GM19438 (cell line): ENCODE results near the gene IL1RN.

Experiments
- ATAC-seq: cut with Tn5 transposase; IDR thresholded peaks from one replicate; pipeline ENCODE4 v1.9.1; 2021; ENCODE audit warnings: low read depth; ENCODE audit not compliant: unreplicated experiment

IL1RN gene

DNA sequence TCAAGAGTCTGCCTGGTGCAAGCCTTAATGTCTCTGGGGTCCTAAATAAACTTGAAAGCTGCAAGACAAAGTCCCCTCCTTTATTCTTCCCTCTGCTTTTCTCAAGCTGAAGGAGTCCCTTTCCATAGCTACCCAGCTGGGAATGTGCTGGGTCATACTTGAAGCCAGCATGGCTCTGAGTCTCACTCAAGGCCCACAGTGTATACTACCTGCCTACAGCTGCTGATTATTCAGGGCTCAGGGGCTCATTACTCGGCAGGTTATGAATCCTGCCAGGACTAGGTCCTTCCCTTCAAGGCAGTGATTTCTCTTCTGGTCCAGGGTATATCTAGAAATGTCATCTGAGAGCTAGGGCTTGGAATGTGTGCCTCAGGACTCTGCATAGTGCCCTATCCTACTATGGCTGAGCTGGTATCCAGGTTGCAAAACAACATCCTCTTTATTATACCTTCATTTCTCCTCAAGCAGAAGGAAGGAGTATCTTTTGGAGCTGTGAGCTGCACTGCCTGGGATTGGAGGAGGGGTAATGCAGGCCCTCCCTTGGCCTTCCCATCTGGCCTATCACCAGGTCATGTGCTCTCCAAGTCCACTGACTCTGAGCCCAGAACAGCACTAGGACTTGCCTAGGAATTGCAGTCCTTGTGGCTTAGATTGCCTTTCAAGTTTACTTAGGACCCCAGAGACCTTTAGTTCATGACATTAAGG is 22.3 kb downstream of the IL1RN start:
- no peak for ATAC-seq

DNA sequence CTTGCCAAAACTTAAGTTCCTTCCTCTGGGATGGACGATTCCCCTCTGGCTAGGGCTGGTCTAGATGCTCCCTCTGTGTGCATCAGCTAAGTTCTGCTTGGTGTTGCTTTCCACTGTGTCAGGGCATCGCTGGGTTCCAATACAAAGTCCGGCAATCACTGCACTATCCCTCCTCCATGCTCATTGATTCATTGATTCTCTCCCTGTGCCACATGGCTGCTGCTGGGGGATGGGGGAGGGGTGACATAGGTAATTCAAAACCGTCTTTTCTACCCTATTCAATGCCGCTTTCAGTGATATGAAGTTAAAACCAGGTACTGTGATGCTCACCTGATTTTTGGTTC is 22.8 kb downstream of the IL1RN start:
- no peak for ATAC-seq

DNA sequence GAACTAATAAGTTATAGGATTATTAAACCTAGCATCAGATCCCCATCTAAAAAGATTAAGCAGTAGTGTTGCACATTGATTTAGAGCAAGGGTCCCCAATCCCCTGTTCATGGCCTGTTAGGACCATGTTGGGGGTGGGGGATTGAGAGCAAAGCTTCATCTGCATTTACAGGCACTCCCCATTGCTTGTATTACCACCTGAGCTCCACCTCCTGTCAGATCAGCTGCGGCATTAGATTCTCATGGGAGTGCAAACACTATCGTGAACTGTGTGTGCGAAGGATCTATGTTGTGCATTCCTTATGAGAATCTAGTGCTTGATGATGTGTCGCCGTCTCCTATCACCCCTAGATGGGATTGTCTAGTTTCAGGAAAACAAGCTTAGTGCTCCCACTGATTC is 27.9 kb downstream of the IL1RN start:
- ATAC-seq, result no peak

DNA sequence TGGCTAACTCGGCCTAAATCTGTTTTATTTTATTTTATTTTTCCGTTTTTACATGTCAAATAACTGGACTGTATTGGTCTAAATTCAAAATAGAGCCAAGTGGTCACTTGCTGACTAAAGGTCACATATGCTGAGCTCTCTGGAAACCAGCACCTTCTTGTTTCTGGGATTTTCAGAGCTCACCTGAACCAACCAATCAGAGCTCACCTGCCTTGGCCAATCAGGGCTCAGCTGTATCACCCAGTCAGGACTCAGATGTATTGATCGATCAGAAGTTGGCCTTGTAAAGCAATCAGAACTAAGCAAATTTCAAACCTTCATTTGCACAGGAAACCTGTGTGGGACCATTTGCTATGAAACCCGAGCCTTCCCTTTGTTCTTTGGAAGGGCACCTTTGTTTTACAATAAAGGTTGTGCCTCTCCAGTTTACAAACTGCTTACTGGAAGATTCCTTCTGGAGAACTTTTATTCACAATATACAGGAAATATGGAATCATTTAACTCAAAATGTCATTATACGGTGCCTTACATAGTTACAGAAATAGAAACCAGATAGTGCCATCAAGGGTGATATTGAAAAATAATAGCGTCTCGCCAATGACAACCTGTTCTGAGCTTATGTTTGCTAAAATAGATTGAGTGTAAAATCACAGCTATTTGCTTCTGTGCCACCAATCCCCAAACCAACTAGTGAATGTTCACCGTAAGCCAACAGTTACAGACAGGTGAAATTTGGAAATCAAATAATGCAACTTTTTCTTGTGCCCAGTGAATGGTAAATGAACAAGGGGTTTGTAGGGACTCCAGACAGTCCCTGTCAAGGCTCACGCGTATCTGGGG is 29.1 kb downstream of the IL1RN start:
- ATAC-seq, result no peak

DNA sequence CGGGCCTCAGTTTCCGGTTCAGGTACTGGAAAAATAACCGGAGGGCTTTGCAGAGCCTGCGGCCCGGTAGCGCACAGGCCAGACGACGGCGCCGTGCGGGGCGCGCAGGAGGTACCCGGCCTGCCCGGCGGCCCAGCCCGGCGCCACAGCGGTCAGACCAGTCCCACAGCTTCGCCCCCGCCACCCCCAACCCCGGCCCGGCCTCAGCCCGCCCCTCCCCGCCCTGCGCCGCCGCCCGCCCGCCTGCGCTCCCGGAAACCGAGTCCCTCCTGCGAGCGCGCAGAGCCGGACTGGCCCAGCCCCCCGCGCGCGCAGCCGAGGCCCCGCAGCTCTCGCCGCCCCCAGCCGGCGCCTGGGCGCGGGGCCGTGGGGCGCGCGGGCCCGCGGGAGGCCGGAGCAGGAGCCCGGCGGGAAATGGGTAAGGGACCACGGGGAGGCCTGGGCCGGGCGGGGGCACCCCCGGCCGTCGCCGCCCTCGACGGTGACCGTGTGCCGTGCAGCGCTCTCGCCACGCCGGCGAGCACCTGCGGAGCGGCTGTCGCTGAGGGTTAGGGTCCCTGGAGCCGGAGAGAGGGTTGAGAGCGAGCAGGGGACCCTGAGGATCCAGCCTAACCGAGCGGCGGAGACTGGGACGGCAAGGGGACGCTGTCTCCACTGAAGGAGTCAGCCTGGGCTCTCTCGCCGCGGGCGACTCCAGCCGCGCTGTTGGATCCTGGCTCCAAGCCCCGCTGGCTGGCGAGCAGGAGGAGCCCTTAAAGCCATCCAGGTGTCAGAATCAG is 29.9 kb downstream of the IL1RN start:
- ATAC-seq, result peak; percentile 75

DNA sequence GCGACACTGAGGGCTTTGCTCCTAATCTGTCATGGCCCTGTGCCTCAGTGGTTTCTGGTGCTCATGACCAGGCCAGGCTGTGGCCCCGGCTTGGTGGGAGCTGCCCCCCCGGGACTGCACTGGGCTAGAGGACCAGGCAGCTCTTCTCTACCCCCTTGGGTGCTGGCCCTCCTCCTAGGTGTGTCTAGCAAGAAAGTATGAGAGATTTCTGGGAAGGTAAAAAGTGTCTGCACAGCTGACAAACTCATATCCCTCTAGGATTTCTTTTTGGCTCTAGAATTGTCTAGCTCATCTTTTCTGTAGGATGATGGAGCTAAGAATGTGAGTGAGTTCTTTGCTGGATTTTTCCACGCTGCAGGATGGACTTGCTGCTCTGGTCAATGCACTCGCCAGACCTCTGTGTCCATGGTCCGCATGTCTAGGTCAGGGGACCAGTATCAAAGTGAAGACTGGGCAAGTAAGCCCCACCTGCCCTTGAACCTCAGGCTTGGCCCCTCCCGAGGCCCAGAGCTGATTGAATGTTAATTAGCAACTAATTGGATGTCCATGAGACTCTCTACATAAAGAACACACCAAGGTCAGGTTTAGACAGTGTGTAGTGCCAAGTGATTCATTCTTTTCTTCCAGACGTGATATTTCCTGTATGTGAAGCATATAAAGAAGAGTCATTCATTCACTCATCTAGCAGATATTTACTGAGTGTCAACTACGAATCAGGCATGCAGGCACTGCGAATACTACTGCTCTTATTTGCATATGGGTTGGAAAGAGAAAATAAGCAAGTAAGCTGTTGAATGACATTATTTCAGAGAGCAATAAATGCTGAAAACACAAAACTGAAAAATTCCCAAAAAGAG is 30.7 kb downstream of the IL1RN start:
- ATAC-seq, result peak; percentile 13

DNA sequence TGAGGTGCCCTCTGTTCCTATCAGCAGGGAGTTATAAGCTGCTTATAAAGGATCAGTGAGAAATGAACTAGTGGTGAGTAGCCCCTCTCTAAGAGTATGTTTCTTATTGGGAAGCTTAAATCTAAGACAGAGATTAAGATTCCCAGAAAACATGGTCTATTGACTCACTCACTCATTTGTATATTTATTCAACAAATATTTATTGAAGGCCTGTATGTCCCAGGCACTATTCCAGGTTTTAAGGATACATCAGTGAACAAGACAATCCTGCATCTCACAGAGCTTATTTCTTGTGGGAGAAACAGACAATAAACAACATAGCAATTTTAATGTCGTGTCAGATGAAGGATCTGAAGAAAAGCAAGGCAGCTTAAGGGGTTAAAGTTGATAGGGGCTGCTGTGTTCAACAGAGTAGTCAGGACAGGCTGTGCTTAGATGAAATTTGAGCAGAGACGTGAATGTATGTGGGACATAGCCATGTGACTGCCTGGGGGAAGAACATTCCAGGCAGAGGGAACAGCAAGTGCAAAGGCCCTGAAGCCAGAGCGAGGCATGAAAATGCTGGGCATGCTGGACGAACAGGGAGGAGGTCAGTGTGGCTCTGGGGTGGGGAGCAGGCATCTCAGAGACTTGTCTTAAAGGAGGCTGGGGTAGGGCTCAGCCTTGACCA is 31.6 kb downstream of the IL1RN start:
- ATAC-seq, result no peak

DNA sequence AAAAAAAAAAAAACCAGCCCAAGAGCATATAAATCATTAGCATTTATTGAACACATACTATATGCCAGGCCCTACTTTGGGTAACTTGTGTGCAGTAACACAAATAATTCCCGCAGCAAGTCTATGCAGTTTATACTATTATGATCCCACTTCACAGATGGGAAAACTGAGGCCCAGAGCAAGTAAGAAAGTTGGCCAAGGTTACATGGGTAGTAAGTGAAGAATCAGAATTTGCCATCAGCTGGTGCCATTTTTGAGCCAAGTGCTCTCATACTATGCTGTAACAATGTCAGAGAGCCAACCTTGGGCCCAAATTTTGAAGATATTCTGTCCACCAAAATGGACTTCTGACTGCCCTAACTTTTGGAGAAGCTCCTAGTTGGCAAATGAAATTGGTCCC is 32.9 kb downstream of the IL1RN start:
- ATAC-seq, result no peak

DNA sequence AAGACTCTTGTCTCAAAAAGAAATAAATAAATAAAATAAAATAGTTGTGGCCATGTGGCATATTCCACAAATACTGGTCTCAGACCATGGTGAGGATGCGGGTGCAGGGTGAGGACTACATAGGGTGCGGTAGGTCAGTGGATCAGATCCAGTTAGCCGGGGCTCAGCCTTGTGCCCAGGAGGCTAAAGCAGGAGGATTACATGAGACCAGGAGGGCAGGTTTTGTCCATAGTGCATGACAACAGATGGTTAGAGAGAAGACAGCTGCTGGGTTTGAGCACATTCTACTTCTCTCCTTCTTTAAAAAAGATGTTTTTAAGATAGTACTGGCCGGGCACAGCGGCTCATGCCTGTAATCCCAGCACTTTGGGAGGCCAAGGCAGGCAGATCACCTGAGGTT is 33.6 kb downstream of the IL1RN start:
- ATAC-seq, result no peak

DNA sequence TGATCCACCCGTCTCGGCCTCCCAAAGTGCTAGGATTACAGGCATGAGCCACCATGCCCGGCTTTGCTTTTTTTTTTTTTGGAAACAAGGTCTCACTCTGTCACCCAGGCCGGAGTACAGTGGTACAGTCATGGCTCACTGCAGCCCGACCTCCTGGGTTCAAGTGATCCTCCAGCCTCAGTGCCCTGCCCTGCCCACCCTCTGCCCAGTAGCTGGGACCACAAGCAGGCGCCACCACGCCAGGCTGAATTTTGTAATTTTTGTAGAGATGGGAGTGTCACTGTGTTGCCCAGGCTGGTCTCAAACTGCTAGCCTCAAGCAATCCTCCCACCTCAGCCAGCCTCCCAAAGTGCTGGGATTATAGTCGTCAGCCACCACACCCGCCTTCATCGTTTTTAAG is 34.8 kb downstream of the IL1RN start:
- ATAC-seq, result no peak

DNA sequence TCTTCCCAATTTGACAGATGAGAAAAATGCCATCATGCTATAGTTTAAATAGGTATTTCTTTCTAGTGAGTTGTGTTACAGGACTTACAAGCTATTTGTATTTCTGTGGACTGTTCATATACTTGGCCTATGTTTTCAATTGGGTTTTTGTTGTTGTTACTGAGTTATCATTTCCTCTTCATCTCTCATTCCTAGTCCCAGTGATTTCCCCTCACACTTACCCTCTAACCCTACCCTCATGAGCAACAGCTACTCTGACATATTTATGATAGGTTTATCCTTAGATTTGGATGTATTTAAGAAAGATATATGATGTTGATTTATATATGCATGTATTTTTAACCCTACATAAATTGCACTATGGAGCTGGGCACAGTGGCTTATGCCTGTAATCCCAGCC is 35.5 kb downstream of the IL1RN start:
- no peak for ATAC-seq

DNA sequence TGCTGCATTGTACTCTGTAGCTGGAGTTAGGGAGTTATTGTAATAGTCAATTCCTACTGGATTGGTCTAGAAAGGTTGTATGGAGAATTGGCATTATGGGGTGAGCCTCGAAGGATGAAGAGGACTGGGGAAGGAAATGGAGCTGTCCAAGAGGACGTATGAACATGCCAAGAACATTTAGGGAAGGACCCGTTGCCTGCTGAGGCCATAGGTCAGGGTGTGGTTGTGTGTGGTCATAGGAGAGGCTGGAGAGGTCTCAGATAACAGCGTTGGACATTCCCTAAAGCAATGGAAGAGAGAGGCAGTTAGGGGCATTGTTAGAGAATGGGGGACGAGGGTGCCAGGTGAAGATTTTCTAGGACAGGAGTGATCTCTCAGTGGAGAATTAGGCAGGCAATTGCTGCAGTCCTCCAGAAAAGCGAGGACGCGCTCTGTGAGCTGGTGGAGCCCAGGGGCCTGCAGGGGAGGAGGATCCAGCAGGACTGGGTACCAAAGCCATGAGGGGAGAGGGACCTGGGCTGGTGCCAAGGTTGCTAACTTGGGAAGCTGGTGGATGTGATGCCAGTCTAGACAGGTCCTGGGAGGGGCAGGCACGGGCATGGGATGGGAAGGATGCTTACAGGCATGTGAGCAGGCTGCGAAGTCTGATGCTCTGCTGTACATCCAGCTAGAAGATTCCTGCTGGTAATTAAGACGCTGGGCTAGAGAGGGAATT is 37.0 kb downstream of the IL1RN start:
- ATAC-seq, result no peak

DNA sequence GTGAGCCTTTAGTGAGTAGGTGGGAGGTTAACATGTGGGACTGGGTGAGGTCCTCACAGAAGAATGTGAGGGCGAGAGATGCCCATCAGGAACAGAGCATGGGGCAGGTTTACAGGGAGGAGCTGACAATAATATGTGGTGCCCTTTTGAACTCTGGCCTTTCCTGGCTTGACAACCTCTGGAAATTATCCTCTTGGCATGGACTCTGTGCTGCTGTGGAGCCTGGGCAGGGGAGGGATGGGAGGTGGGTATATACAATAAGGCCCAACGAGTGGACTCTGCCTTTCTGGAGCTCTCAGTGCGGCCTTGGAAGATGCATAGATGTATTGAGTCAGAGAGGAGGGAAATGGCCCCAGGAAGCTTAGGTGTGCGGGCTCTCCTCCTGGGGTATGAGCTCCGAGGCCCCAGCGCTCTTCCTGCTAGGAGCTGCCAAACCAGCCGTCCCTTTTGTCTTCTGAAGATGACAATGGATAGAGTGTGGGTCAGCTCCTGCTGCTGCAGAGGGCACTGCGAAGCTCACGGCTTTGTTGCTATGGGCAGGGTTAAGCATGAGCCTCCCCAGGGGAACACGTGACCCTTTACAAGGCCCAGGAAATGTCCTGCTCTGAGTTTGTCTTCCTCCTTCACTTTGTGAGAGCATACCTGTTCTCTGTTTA is 37.7 kb downstream of the IL1RN start:
- no peak for ATAC-seq

DNA sequence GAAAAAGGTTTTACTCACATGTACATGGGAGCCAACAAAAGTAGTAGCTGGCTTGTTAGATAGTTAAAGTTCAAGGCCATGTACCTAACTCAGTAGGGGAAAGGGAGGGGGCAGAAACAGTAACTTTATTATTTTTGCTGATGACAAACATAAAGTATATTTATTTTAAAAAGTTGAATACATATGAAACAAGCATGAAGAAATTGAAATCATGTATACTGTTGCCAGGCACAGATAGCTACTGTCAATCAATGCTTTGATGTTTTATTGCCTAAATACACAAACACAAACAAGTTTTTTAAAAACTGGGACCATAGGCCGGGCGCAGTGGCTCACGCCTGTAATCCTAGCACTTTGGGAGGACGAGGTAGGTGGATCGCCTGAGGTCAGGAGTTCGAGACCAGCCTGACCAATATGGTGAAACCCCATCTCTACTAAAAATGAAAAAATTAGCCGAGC is 38.8 kb downstream of the IL1RN start:
- no peak for ATAC-seq

DNA sequence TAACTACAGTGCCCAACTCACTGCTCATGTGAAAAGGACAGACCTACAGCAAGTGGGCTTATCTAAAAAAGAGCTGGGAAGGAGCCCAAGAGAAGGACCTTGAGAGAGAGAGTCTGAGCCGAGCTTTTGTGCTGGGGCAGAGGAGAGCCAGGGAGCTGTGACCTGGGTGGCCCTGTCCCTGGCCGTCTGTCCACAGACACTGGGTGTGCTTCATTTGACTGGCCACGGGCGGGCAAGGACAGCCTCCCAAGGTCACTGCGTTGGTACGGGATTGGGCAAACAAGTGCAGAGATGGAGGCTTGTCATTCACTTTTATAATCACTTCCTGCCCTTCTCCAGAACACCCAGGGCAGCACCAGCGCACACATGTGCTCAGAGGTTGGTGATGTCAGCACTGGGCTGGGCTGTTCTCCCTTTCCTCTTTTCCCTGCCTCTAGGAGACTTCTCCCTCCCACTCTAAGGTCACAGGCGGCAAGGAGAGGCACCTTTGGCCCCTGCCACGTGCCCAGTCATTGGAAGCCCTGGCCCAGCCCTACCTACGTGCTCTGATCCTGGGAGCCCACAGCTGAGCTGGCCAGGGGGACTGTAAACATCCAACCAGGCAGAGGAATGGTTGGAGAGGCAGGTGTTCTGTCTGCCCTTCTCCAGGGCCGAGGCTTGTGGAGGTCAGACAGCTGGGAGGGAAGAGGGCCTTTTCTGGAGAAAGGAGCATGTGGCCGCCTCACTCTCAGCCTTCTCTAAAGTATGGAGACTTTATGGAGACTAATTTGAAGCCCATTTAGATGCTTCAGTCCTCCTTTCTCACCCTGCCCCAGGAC is 39.9 kb downstream of the IL1RN start:
- no peak for ATAC-seq

DNA sequence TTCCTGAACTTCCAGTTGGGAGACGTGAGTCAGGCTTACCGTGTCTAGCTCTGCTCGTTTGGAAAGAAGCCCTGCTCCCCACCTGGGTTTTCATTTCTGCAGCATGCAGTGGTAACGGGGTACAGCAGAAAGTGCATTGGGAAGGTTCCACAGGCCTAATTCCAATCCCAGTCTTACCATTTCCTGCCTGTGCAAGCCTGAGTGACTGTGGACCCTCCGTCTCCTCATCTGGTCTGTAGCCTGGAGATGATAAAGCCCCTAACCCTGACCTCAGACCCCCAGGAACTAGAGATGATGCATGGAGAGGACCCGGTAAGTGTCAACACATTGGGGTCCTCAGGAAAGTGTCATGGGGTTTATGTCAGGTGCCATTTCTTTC is 40.6 kb downstream of the IL1RN start:
- no peak for ATAC-seq

DNA sequence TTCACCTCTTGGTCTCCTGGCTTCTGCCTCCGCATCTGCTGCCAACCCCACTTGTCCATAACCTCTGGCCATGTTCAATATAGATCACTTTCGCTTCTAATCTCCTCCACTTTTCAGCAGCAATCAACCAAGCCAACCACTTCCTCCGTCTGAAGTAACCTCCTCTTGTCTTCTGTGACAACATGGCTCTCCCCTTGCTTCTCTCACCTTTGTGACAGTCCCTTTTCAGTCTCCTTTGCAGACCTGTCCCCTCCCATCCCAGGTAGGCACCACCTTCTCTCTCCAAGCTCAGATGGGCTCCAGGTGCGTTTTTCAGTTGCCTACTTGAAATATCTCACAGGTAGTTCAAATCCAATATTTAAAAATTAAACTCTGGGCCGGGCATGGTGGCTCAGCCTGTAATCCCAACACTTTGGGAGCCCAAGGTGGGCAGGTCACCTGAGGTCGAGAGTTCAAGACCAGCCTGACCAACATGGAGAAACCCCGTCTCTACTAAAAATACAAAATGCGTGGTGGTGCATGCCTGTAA is 41.7 kb downstream of the IL1RN start:
- no peak for ATAC-seq

DNA sequence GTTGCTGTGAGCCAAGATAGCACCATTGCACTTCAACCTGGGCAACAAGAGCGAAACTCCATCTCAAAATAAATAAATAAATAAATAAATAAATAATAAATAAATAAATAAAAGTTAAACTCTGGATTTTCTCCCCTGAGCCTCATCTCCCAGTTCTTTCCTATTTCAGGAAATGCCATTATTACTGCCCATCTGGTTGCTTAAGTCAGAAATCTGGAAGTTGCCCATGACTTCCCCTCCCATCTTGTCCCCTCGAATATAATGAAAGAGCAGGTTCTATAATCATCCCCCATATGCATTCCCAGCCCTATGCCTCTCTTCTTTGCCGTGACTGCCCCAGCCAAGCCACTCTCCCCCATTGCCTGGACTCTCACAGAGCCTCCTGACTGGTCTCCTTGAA is 42.2 kb downstream of the IL1RN start:
- ATAC-seq, result no peak
